H1 (cell line): ENCODE results near the gene KIF1C. TPM values are rescaled to one million over a fixed set of nuclear protein-coding genes. Genes with fewer than 3 reads are reported as not detected.

Experiments used
- CTCF ChIA-PET: fragments of 300-600 bp; sonication (Branson Sonifier 250); formaldehyde crosslinking; loops from one replicate; lab custom pipeline; 2021; ENCODE audit not compliant: partially characterized antibody; lab: Charles Lee
- POLR2A ChIA-PET: fragments of 300-600 bp; sonication (Branson Sonifier 250); formaldehyde crosslinking; loops from one replicate; lab custom pipeline; 2021; ENCODE audit warnings: inconsistent platforms; ENCODE audit not compliant: partially characterized antibody; lab: Charles Lee
- DNase-seq, 2 experiments: peaks; one replicate each; pipeline versions ENCODE4 v3.0.0 to v3.0.0-alpha.2; 2010 to 2022; ENCODE audit warnings: low spot score in 2 of 2, low read depth in 1 of 2, mixed read lengths in 1 of 2
- FAIRE-seq: peaks from 2 replicates; lab custom pipeline; 2011; peaks lifted over from hg19 to GRCh38; lab: Jason Lieb, UNC
- H2AFZ ChIP-seq: 2 replicates; pipeline ENCODE4 v1.8.1; 2012; ENCODE audit warnings: low read length, inconsistent platforms
- H2AK5ac ChIP-seq: 2 replicates; pipeline ENCODE4 v1.6.1; 2013; ENCODE audit warnings: low read depth, low read length
- H2BK120ac ChIP-seq: replicated peaks from 2 replicates; pipeline ENCODE3; 2013; ENCODE audit warnings: low read depth, low read length, inconsistent platforms
- H2BK12ac ChIP-seq: 2 replicates; pipeline ENCODE4 v1.6.1; 2013; ENCODE audit warnings: low read depth, low read length
- H2BK15ac ChIP-seq: 2 replicates; pipeline ENCODE4 v1.6.1; 2013; ENCODE audit warnings: low read length
- H2BK20ac ChIP-seq: 2 replicates; pipeline ENCODE4 v1.6.1; 2013; ENCODE audit warnings: low read length
- H2BK5ac ChIP-seq: 2 replicates; pipeline ENCODE4 v1.6.1; 2013; ENCODE audit warnings: low read depth, low read length
- H3K14ac ChIP-seq: 2 replicates; pipeline ENCODE4 v1.6.1; 2013; ENCODE audit warnings: inconsistent platforms; ENCODE audit not compliant: insufficient read length
- H3K18ac ChIP-seq: 2 replicates; pipeline ENCODE4 v1.6.1; 2013; ENCODE audit warnings: low read length; ENCODE audit errors: extremely low read depth
- H3K23ac ChIP-seq: 2 replicates; pipeline ENCODE4 v1.6.1; 2013; ENCODE audit warnings: inconsistent platforms; ENCODE audit not compliant: insufficient read length
- H3K23me2 ChIP-seq: 2 replicates; pipeline ENCODE4 v1.6.1; 2013; ENCODE audit warnings: low read depth, low read length
- H3K27ac ChIP-seq: 2 replicates; pipeline ENCODE4 v1.6.1; 2011; ENCODE audit warnings: low read depth, low read length, inconsistent platforms
- H3K27me3 ChIP-seq, 4 experiments: replicated peaks in 1 of 4; 1 replicate in 1 of 4; 2 replicates in 3 of 4; pipeline versions ENCODE4 v1.6.1 to v1.8.1; 2011 to 2013; ENCODE audit warnings: low read length in 3 of 4, mild to moderate bottlenecking in 3 of 4, inconsistent platforms in 2 of 4, mixed read lengths in 2 of 4, moderate library complexity in 1 of 4; ENCODE audit not compliant: control insufficient read depth in 3 of 4, insufficient read depth in 3 of 4; ENCODE audit errors: extremely low read depth in 1 of 4
- H3K36me3 ChIP-seq, 4 experiments: 2 replicates each; pipeline versions ENCODE4 v1.6.1 to v1.8.1; 2011 to 2013; ENCODE audit warnings: mild to moderate bottlenecking in 4 of 4, low read length in 3 of 4, moderate library complexity in 2 of 4, control low read depth in 1 of 4, inconsistent platforms in 1 of 4; ENCODE audit not compliant: insufficient read depth in 4 of 4, control insufficient read depth in 2 of 4
- H3K4ac ChIP-seq: replicated peaks from 2 replicates; pipeline ENCODE3; 2013; ENCODE audit warnings: low read length, low read depth, mixed read lengths, inconsistent platforms; ENCODE audit not compliant: insufficient read length
- H3K4me1 ChIP-seq, 4 experiments: replicated peaks in 1 of 4; 1 replicate in 1 of 4; 2 replicates in 3 of 4; pipeline versions ENCODE4 v1.6.1 to v1.8.1; 2011 to 2013; ENCODE audit warnings: low read length in 3 of 4, inconsistent platforms in 2 of 4, mixed read lengths in 1 of 4; ENCODE audit not compliant: insufficient read depth in 4 of 4, control insufficient read depth in 3 of 4
- H3K4me2 ChIP-seq, 2 experiments: 2 replicates each; pipeline versions ENCODE4 v1.6.1 to v1.8.1; 2011 to 2013; ENCODE audit warnings: low read depth in 2 of 2, low read length in 2 of 2, control low read depth in 1 of 2, inconsistent platforms in 1 of 2, mild to moderate bottlenecking in 1 of 2; ENCODE audit not compliant: insufficient read depth in 1 of 2
- H3K4me3 ChIP-seq, 4 experiments: fragments of 200-600, 300-600 bp in 1 of 4; sonication (generic), shearing (Covaris generic), sonication (Bioruptor Twin) in 1 of 4; 2 replicates each; pipeline versions ENCODE4 v1.5.1 to v1.8.1; 2011 to 2016; ENCODE audit warnings: low read length in 4 of 4, low read depth in 3 of 4, control low read depth in 2 of 4, inconsistent platforms in 2 of 4, mild to moderate bottlenecking in 2 of 4, mixed read lengths in 1 of 4, moderate library complexity in 1 of 4; ENCODE audit not compliant: insufficient read depth in 2 of 4; ENCODE audit errors: extremely low read depth in 1 of 4
- H3K56ac ChIP-seq: replicated peaks from 2 replicates; pipeline ENCODE3; 2013; ENCODE audit warnings: low read depth, mild to moderate bottlenecking, mixed read lengths, low read length, inconsistent platforms; ENCODE audit not compliant: insufficient read length
- H3K79me1 ChIP-seq: 2 replicates; pipeline ENCODE4 v1.6.1; 2013; ENCODE audit warnings: low read depth, low read length, control low read depth
- H3K79me2 ChIP-seq, 2 experiments: 2 replicates each; pipeline versions ENCODE4 v1.6.1 to v1.8.1; 2012 to 2013; ENCODE audit warnings: low read length in 2 of 2, mild to moderate bottlenecking in 2 of 2, inconsistent platforms in 1 of 2; ENCODE audit not compliant: insufficient read depth in 2 of 2, control insufficient read depth in 1 of 2
- H3K9ac ChIP-seq, 4 experiments: replicated peaks in 1 of 4; 1 replicate in 1 of 4; 2 replicates in 3 of 4; pipeline versions ENCODE4 v1.6.1 to v1.8.1; 2011 to 2013; ENCODE audit warnings: low read depth in 3 of 4, low read length in 3 of 4, control low read depth in 2 of 4, mild to moderate bottlenecking in 2 of 4, moderate library complexity in 2 of 4, inconsistent platforms in 1 of 4; ENCODE audit errors: extremely low read depth in 1 of 4
- H3K9me3 ChIP-seq, 2 experiments: 2 replicates each; pipeline versions ENCODE4 v1.6.1 to v1.8.1; 2012 to 2013; ENCODE audit warnings: mild to moderate bottlenecking in 2 of 2, moderate library complexity in 2 of 2, control low read depth in 1 of 2, inconsistent platforms in 1 of 2, low read depth in 1 of 2, low read length in 1 of 2, mixed read lengths in 1 of 2; ENCODE audit not compliant: insufficient read depth in 2 of 2
- H4K20me1 ChIP-seq, 2 experiments: replicated peaks in 1 of 2; 2 replicates each; pipeline versions ENCODE3 to v1.8.1; 2011 to 2013; ENCODE audit warnings: inconsistent platforms in 2 of 2, low read length in 2 of 2, mild to moderate bottlenecking in 1 of 2; ENCODE audit not compliant: insufficient read depth in 2 of 2, control insufficient read depth in 1 of 2
- H4K5ac ChIP-seq: 2 replicates; pipeline ENCODE4 v1.6.1; 2013; ENCODE audit warnings: low read length, low read depth, mixed read lengths, inconsistent platforms; ENCODE audit not compliant: insufficient read length
- H4K8ac ChIP-seq: 2 replicates; pipeline ENCODE4 v1.8.0; 2013; ENCODE audit warnings: mild to moderate bottlenecking, moderate library complexity, low read length, inconsistent platforms; ENCODE audit not compliant: insufficient read depth; ENCODE audit errors: extremely low read depth
- H4K91ac ChIP-seq: replicated peaks from 2 replicates; pipeline ENCODE3; 2013; ENCODE audit warnings: low read length, mixed read lengths, inconsistent platforms; ENCODE audit not compliant: insufficient read length
- CREB1 ChIP-seq: IDR thresholded peaks from 2 replicates; pipeline ENCODE4 v1.6.1; 2012; ENCODE audit warnings: inconsistent platforms
- RAD21 ChIP-seq, 2 experiments: IDR thresholded peaks in 1 of 2; conservative IDR thresholded peaks in 1 of 2; 2 replicates each; pipeline ENCODE4 v1.6.1; 2011; ENCODE audit warnings: low read depth in 2 of 2, low read length in 2 of 2, improper control_type of control experiment in 1 of 2, inconsistent platforms in 1 of 2, mild to moderate bottlenecking in 1 of 2, moderate library complexity in 1 of 2
- SIN3A ChIP-seq, 2 experiments: IDR thresholded peaks in 1 of 2; conservative IDR thresholded peaks in 1 of 2; 2 replicates each; pipeline ENCODE4 v1.6.1; 2011 to 2012; ENCODE audit warnings: low read length in 2 of 2, improper control_type of control experiment in 1 of 2, low read depth in 1 of 2, mild to moderate bottlenecking in 1 of 2
- WGBS, 2 experiments: shearing (Covaris generic) in 1 of 2; methylation state at CpG; one replicate each; pipeline versions ENCODE4 v1.1.6 to v1.1.7; 2013 to 2015; ENCODE audit warnings: low lambda C conversion rate in 2 of 2, mixed read lengths in 2 of 2, inconsistent platforms in 1 of 2, low coverage in 1 of 2, missing lambda C conversion rate in 1 of 2; ENCODE audit not compliant: insufficient replicate concordance in 2 of 2, insufficient coverage in 1 of 2, insufficient read length in 1 of 2; ENCODE audit errors: extremely low coverage in 1 of 2, missing lambda C conversion rate in 1 of 2; 5-methylcytosine and 5-hydroxymethylcytosine counted together
- polyA plus RNA-seq, 7 experiments: library from polyadenylated mRNA; depleted of rRNA in 3 of 7; stranded (reverse) in 5 of 7; unstranded in 2 of 7; fragments of >200 nt in 5 of 7; fragments of 200-250 nt in 2 of 7; gene quantifications; 1 replicate in 5 of 7; 2 replicates in 1 of 7; 4 replicates in 1 of 7; pipeline versions ENCODE4 v1.2.1 to v1.2.3, GENCODE V29; 2011 to 2013; ENCODE audit warnings: missing spikeins in 2 of 7, mixed read lengths in 2 of 7
- total RNA-seq: library from RNA; stranded (reverse); fragmentation: NEBNext Ultra II Directional; extraction: Animal tissue kit (Norgen Biotek cat#: 25700); gene quantifications from 2 replicates; pipeline ENCODE4 v1.2.1, GENCODE V29; 2021
- TF ChIP-seq, protein P1 (sequence below), 3 experiments: IDR thresholded peaks; 1 replicate in 2 of 3; 2 replicates in 1 of 3; pipeline versions ENCODE4 v1.5.1 to v1.6.1; 2011; ENCODE audit warnings: low read length in 3 of 3, mild to moderate bottlenecking in 3 of 3, inconsistent platforms in 2 of 3, low read depth in 1 of 3, moderate library complexity in 1 of 3; ENCODE audit not compliant: insufficient read depth in 1 of 3; ENCODE audit errors: control extremely low read depth in 1 of 3

KIF1C gene
- total and polyA plus RNA-seq, 2 of the 8 experiments (the other 6 are each of a cell fraction or from before 2014, with no cell fraction given), result 14.3 to 114 TPM

DNA sequence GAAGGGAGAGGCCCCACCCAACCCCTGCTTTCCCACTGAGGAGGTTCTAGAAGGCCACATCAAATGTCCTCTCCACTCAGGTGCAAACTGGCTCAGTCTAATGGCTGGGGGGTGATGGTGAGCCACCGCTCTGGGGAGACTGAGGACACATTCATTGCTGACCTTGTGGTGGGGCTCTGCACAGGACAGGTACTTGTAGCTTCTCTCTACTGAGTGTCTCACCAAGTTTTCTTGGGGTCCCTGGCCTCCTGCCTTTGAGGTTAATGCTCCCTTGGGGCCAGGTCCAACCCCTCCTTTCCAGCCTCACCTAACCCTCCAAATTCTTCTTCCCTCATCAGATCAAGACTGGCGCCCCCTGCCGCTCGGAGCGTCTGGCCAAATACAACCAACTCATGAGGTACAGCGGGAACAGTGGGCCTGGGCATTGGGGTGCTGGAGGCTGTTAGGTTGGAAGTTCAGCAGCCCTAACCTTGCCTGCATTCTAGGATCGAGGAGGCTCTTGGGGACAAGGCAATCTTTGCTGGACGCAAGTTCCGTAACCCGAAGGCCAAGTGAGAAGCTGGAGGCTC, 41.2 kb upstream of the KIF1C start:
- CTCF ChIA-PET, result interaction anchor here (0.8 to 5.0 kb wide), 16 partner anchors 10 to 133 kb away, joined by 3 to 32 read pairs (median 4); partner anchors contain the start of genes RNF167, SLC25A11 and SPAG7

More for the DNA sequence above, 41.2 kb upstream of the KIF1C start:
- H2BK5ac ChIP-seq, result no peak overlapping the region
- POLR2A ChIA-PET, result interaction anchor here (0.9 to 32.4 kb wide), 5 partner anchors 4 to 48 kb away, joined by 3 to 987 read pairs (median 5); partner anchors contain the start of genes ENO3, INCA1, KIF1C and PFN1
- H3K27ac ChIP-seq, result no peak overlapping the region
- H3K36me3 ChIP-seq, result peaks cover 0 to 2% (median 0%) of the 10 kb centered on the region in 4 experiments; a peak in 2 of 8 replicates
- H3K14ac ChIP-seq, result no peak overlapping the region
- no peaks in the 10 kb centered on the region; a peak in 1 of 4 replicates for H3K79me2 ChIP-seq
- no peak overlapping the region for H2BK20ac ChIP-seq
- 64% methylated on average over 10 of the region's 10 CpGs; no CpG with 5 or more reads in 1 of the 2 experiments for WGBS, 2 experiments
- TF ChIP-seq SIN3A (conservative IDR thresholded peaks at IDR 0.05 in 1 of 2, IDR thresholded peaks at IDR 0.05 in 1 of 2; ENCODE audit: low read depth in 1 of 2, low read length in 2 of 2), result no peak
- TF ChIP-seq, protein P1, sequence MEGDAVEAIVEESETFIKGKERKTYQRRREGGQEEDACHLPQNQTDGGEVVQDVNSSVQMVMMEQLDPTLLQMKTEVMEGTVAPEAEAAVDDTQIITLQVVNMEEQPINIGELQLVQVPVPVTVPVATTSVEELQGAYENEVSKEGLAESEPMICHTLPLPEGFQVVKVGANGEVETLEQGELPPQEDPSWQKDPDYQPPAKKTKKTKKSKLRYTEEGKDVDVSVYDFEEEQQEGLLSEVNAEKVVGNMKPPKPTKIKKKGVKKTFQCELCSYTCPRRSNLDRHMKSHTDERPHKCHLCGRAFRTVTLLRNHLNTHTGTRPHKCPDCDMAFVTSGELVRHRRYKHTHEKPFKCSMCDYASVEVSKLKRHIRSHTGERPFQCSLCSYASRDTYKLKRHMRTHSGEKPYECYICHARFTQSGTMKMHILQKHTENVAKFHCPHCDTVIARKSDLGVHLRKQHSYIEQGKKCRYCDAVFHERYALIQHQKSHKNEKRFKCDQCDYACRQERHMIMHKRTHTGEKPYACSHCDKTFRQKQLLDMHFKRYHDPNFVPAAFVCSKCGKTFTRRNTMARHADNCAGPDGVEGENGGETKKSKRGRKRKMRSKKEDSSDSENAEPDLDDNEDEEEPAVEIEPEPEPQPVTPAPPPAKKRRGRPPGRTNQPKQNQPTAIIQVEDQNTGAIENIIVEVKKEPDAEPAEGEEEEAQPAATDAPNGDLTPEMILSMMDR (IDR thresholded peaks at IDR 0.05; ENCODE audit: control extremely low read depth in 1 of 3, insufficient read depth in 1 of 3, low read depth in 1 of 3, low read length in 3 of 3), result peak; percentile 59 to 74 (median 71)
- peak; percentile 25; the same call in 1 of the 2 replicates for TF ChIP-seq CREB1
- peak; percentile 25 to 46; a peak in 3 of 4 replicates for TF ChIP-seq RAD21 (IDR thresholded peaks at IDR 0.05 in 1 of 2, conservative IDR thresholded peaks at IDR 0.05 in 1 of 2; ENCODE audit: low read depth in 2 of 2, low read length in 2 of 2)
- TF ChIP-seq, all 59 proteins: peak for 3
- H3K9me3 ChIP-seq, result no peaks in the 10 kb centered on the region
- H3K4me3 ChIP-seq, result no peak overlapping the region
- H3K4me1 ChIP-seq, result peaks cover 0 to 14% (median 8%) of the 10 kb centered on the region in 4 experiments; a peak in 5 of 7 replicates
- no peak overlapping the region for H3K9ac ChIP-seq
- H3K27me3 ChIP-seq, result no peaks in the 10 kb centered on the region
- 0 out of 2 replicates have a peak, but pooled peaks cover 2% of the 10 kb centered on the region for H3K79me1 ChIP-seq
- no peak overlapping the region for H3K4ac ChIP-seq
- FAIRE-seq (peak; percentile 32), DNase-seq (peak in 1 of 2 experiments; percentile 93)
- no peak overlapping the region for H2AFZ ChIP-seq
- no peak overlapping the region for H2BK120ac ChIP-seq
- no peak overlapping the region for H2AK5ac ChIP-seq
- H3K23me2 ChIP-seq, result no peaks in the 10 kb centered on the region
- H3K4me2 ChIP-seq, result no peak overlapping the region
- H3K23ac ChIP-seq, result no peak overlapping the region
- no peak overlapping the region for H3K18ac ChIP-seq
- no peak overlapping the region for H4K91ac ChIP-seq
- no peak overlapping the region for H4K8ac ChIP-seq
- H4K20me1 ChIP-seq, result peaks cover 0 to 3% of the 10 kb centered on the region in 2 experiments
- no peak overlapping the region for H4K5ac ChIP-seq
- no peak overlapping the region for H2BK12ac ChIP-seq
- H3K56ac ChIP-seq, result no peak overlapping the region
- H2BK15ac ChIP-seq, result no peak overlapping the region
